NCI-H510A (cell line): Measurements from ENCODE around the gene TMEM187.

Source experiments
- DNase-seq: peaks from one replicate; lab custom pipeline; 2025; lab: John Stamatoyannopoulos, UW

The TMEM187 gene

GRCh38 chrX:153934762-153935325 lies 37.7 kb upstream of the TMEM187 start, which contains the start of gene NAA10:
TSS of gene NAA10 (minus strand) at chrX:153935037. CDS start at chrX:153934904, 133 bp downstream.
- DNase-seq: peak; percentile 62

GRCh38 chrX:153935326-153935851 lies 37.2 kb upstream of the TMEM187 start:
- no peak for DNase-seq

GRCh38 chrX:153937056-153937455 lies 35.5 kb upstream of the TMEM187 start:
- DNase-seq: no peak

- DNase-seq: no peak
Measured at GRCh38 chrX:153938226-153938786, 34.2 kb upstream of the TMEM187 start.

- no peak for DNase-seq
Measured at GRCh38 chrX:153939573-153939972, 33.0 kb upstream of the TMEM187 start.

- no peak for DNase-seq
Measured at GRCh38 chrX:153941336-153942252, 31.0 kb upstream of the TMEM187 start.

- DNase-seq: no peak
Measured at GRCh38 chrX:153944140-153944799, 28.3 kb upstream of the TMEM187 start, which contains the start of gene RENBP. TSS of gene RENBP (minus strand) at chrX:153944643. CDS start at chrX:153944610, 33 bp downstream.

GRCh38 chrX:153944800-153945150 lies 27.8 kb upstream of the TMEM187 start:
- DNase-seq: no peak

GRCh38 chrX:153945956-153946943 lies 26.3 kb upstream of the TMEM187 start:
- DNase-seq: no peak

GRCh38 chrX:153947009-153947769 lies 25.4 kb upstream of the TMEM187 start:
- peak; percentile 53 for DNase-seq

GRCh38 chrX:153948002-153948466 lies 24.5 kb upstream of the TMEM187 start:
- no peak for DNase-seq

- no peak for DNase-seq
Measured at GRCh38 chrX:153948847-153949805, 23.4 kb upstream of the TMEM187 start.

- no peak for DNase-seq
Measured at GRCh38 chrX:153950127-153950526, 22.4 kb upstream of the TMEM187 start.

GRCh38 chrX:153951683-153952372 lies 20.7 kb upstream of the TMEM187 start:
- DNase-seq: no peak

- DNase-seq: no peak
Measured at GRCh38 chrX:153952373-153953026, 20.1 kb upstream of the TMEM187 start.

- no peak for DNase-seq
Measured at GRCh38 chrX:153953342-153953830, 19.2 kb upstream of the TMEM187 start.

GRCh38 chrX:153953892-153954557 lies 18.5 kb upstream of the TMEM187 start:
- no peak for DNase-seq
